Lower leg skin (tissue), 3 donors: ENCODE data around the gene TMC1.

ENCODE experiments used
- POLR2A ChIP-seq, 2 donors: fragments of 450-650 bp; IDR thresholded peaks; one replicate each; pipeline ENCODE4 v1.6.1; 2016 to 2017; ENCODE audit warnings: antibody characterized with exemption in 2 of 2, mild to moderate bottlenecking in 1 of 2, moderate library complexity in 1 of 2
- TF ChIP-seq, protein P1 (sequence below), 3 donors: fragments of 450-650 bp; IDR thresholded peaks; one replicate each; pipeline ENCODE4 v1.5.1; 2016; ENCODE audit warnings: antibody characterized with exemption in 3 of 3, mild to moderate bottlenecking in 3 of 3, moderate library complexity in 2 of 3

DNA sequence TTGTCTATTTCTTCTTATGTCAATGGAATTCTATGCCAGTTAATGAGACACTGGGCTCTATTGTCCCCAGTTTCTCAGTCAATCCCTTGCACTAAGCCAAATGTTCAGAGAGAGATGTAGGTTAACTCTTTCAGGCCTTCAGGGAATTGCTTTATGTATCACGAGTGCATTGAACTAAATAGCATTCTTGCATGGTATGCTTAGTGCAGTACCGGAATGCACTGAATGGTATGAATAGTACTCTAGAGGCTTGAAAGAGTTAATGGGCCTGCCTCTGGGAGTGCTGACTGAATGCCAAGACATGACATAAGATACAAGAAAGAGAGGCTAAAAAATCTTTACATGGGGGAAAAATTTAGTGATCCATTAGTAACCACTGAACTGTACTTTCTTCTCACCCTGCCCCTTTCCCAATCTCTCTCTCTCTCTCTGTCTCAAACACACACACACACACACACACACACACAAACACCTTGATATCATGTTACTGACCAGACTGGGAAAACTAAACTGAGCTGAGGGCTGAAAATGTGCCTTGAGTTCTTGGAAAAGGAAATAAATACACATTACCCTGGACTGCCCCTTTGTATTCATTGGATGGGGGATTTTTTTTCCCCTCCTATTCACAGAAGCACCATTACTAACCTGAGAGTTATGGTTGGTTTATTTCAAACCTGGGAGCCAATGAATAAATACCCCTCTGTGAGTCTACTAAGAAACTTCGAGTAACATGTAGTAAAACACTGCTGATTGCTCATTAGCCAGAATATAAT is 35.4 kb upstream of the TMC1 start:
- TF ChIP-seq POLR2A (IDR thresholded peaks at IDR 0.05) = no peak
- TF ChIP-seq, protein P1, sequence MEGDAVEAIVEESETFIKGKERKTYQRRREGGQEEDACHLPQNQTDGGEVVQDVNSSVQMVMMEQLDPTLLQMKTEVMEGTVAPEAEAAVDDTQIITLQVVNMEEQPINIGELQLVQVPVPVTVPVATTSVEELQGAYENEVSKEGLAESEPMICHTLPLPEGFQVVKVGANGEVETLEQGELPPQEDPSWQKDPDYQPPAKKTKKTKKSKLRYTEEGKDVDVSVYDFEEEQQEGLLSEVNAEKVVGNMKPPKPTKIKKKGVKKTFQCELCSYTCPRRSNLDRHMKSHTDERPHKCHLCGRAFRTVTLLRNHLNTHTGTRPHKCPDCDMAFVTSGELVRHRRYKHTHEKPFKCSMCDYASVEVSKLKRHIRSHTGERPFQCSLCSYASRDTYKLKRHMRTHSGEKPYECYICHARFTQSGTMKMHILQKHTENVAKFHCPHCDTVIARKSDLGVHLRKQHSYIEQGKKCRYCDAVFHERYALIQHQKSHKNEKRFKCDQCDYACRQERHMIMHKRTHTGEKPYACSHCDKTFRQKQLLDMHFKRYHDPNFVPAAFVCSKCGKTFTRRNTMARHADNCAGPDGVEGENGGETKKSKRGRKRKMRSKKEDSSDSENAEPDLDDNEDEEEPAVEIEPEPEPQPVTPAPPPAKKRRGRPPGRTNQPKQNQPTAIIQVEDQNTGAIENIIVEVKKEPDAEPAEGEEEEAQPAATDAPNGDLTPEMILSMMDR (IDR thresholded peaks at IDR 0.05) = no peak
